HEK293 (cell line): Measurements from ENCODE around the gene P2RY6.

Source experiments
- CTCF ChIP-seq: fragments of 450-650 bp; formaldehyde crosslinking; IDR thresholded peaks from 2 replicates; pipeline ENCODE4 v1.5.1; 2016; ENCODE audit warnings: missing biosample characterization, missing genetic modification characterization
- MEIS1 ChIP-seq: sonication (generic); formaldehyde crosslinking; IDR thresholded peaks from 2 replicates; pipeline ENCODE4 v1.8.1; 2022; ENCODE audit warnings: missing genetic modification reagents, mild to moderate bottlenecking, borderline replicate concordance
- REST ChIP-seq: fragments of 450-650 bp; formaldehyde crosslinking; IDR thresholded peaks from 2 replicates; pipeline ENCODE4 v1.5.1; 2016; ENCODE audit warnings: missing biosample characterization, missing genetic modification characterization
- YY1 ChIP-seq: fragments of 450-650 bp; formaldehyde crosslinking; IDR thresholded peaks from 2 replicates; pipeline ENCODE4 v1.5.1; 2018; ENCODE audit warnings: missing biosample characterization, missing genetic modification characterization
- ZBTB49 ChIP-seq: fragments of 450-650 bp; formaldehyde crosslinking; IDR thresholded peaks from 2 replicates; pipeline ENCODE4 v1.5.1; 2016; ENCODE audit warnings: missing biosample characterization, missing genetic modification characterization, low read depth
- ZNF121 ChIP-seq: fragments of 450-650 bp; formaldehyde crosslinking; IDR thresholded peaks from 2 replicates; pipeline ENCODE4 v1.5.1; 2016; ENCODE audit warnings: missing biosample characterization, missing genetic modification characterization
- ZNF19 ChIP-seq: fragments of 450-650 bp; formaldehyde crosslinking; IDR thresholded peaks from 2 replicates; pipeline ENCODE4; 2016; ENCODE audit warnings: missing biosample characterization, missing genetic modification characterization, low read depth
- ZNF2 ChIP-seq: fragments of 450-650 bp; formaldehyde crosslinking; IDR thresholded peaks from 2 replicates; pipeline ENCODE4 v1.5.1; 2016; ENCODE audit warnings: missing biosample characterization, missing genetic modification characterization
- ZNF530 ChIP-seq: fragments of 450-650 bp; formaldehyde crosslinking; IDR thresholded peaks from 2 replicates; pipeline ENCODE4 v1.5.1; 2016; ENCODE audit warnings: low read depth, missing biosample characterization, missing genetic modification characterization
- ZNF629 ChIP-seq: fragments of 450-650 bp; formaldehyde crosslinking; IDR thresholded peaks from 2 replicates; pipeline ENCODE4 v1.5.1; 2017; ENCODE audit warnings: missing biosample characterization, missing genetic modification characterization

GRCh38 chr11:73268671-73269271 is 3.4 kb upstream of the P2RY6 start:
- TF ChIP-seq REST (tag by site-specific recombination) (no peak), YY1 (tag by site-specific recombination) (no peak), ZNF629 (tag by site-specific recombination) (no peak), CTCF (no peak), ZNF19 (tag by site-specific recombination) (no peak), ZNF2 (tag by site-specific recombination) (no peak), MEIS1 (CRISPR knock-in tag) (no peak), ZNF121 (tag by site-specific recombination) (no peak), ZNF530 (tag by site-specific recombination) (no peak), ZBTB49 (tag by site-specific recombination) (no peak)
